Endothelial cell of umbilical vein (primary cell): Measurements from ENCODE around the gene STX8. TPM values are rescaled to one million over a fixed set of nuclear protein-coding genes. Genes with fewer than 3 reads are reported as not detected.

Source experiments
- BruUV-seq: library from RNA; stranded (reverse); fragments of 400-500 nt; replicated peaks from 2 replicates; lab custom pipeline; 2021; lab: Mats Ljungman, UMichigan
- CTCF ChIA-PET: fragments of 300-600, 350-600 bp; sonication (Branson Sonifier 250); formaldehyde crosslinking; loops from one replicate; lab custom pipeline; 2021; ENCODE audit warnings: antibody characterized with exemption, inconsistent platforms; lab: Charles Lee
- POLR2A ChIA-PET: fragments of 300-600, 350-600 bp; sonication (Branson Sonifier 250); formaldehyde crosslinking; loops from one replicate; lab custom pipeline; 2021; ENCODE audit warnings: antibody characterized with exemption, inconsistent platforms; lab: Charles Lee
- DNase-seq: peaks from one replicate; pipeline ENCODE4 v3.0.0-alpha.2; 2011; ENCODE audit warnings: low read depth, low spot score
- FAIRE-seq: peaks from 2 replicates; lab custom pipeline; 2011; peaks lifted over from hg19 to GRCh38; lab: Jason Lieb, UNC
- H2AFZ ChIP-seq: 2 replicates; pipeline ENCODE4 v1.6.0; 2012; ENCODE audit warnings: low read depth, low read length, control low read depth, inconsistent platforms
- H3K27ac ChIP-seq: 2 replicates; pipeline ENCODE4 v1.5.1; 2011; ENCODE audit warnings: low read depth, mild to moderate bottlenecking, control low read depth, low read length, moderate library complexity; ENCODE audit not compliant: insufficient read depth
- H3K27me3 ChIP-seq, 2 experiments: 2 replicates each; pipeline versions ENCODE4 v1.6.0 to v1.6.1; 2011; ENCODE audit warnings: low read length in 2 of 2, mixed read lengths in 1 of 2; ENCODE audit not compliant: control insufficient read depth in 2 of 2, insufficient read depth in 2 of 2
- H3K36me3 ChIP-seq, 2 experiments: 2 replicates in 1 of 2; 3 replicates in 1 of 2; pipeline ENCODE4 v1.5.1; 2011; ENCODE audit warnings: low read length in 2 of 2, mild to moderate bottlenecking in 1 of 2, moderate library complexity in 1 of 2; ENCODE audit not compliant: control insufficient read depth in 2 of 2, insufficient read depth in 2 of 2; ENCODE audit errors: extremely low read depth in 1 of 2
- H3K4me1 ChIP-seq: 3 replicates; pipeline ENCODE4 v1.5.1; 2011; ENCODE audit warnings: mild to moderate bottlenecking, low read length; ENCODE audit not compliant: control insufficient read depth, insufficient read depth; ENCODE audit errors: extremely low read depth
- H3K4me2 ChIP-seq: 2 replicates; pipeline ENCODE4 v1.6.1; 2011; ENCODE audit warnings: low read length, control low read depth, mixed read lengths; ENCODE audit not compliant: insufficient read depth
- H3K4me3 ChIP-seq, 3 experiments: fragments of 200-600 bp in 1 of 3; sonication (generic), shearing (Covaris generic) in 1 of 3; replicated peaks in 1 of 3; 2 replicates each; pipeline ENCODE4 v1.5.1; 2011 to 2016; ENCODE audit warnings: control low read depth in 3 of 3, low read length in 3 of 3, mild to moderate bottlenecking in 2 of 3, inconsistent platforms in 1 of 3, low read depth in 1 of 3, moderate library complexity in 1 of 3; ENCODE audit not compliant: insufficient read depth in 1 of 3
- H3K79me2 ChIP-seq: 2 replicates; pipeline ENCODE4 v1.6.0; 2012; ENCODE audit warnings: low read length, inconsistent platforms; ENCODE audit not compliant: control insufficient read depth, insufficient read depth
- H3K9ac ChIP-seq: replicated peaks from 2 replicates; pipeline ENCODE3; 2011; ENCODE audit warnings: low read length, control low read depth; ENCODE audit not compliant: insufficient read depth; ENCODE audit errors: extremely low read depth
- H3K9me1 ChIP-seq: replicated peaks from 3 replicates; pipeline ENCODE4 v1.6.0; 2011; ENCODE audit warnings: mild to moderate bottlenecking, low read length; ENCODE audit not compliant: control insufficient read depth, insufficient read depth; ENCODE audit errors: extremely low read depth
- H3K9me3 ChIP-seq: replicated peaks from 2 replicates; pipeline ENCODE4 v1.5.1; 2012; ENCODE audit warnings: low read length, inconsistent platforms; ENCODE audit not compliant: control insufficient read depth, insufficient read depth
- H4K20me1 ChIP-seq: replicated peaks from 2 replicates; pipeline ENCODE3; 2011; ENCODE audit warnings: mild to moderate bottlenecking, low read length; ENCODE audit not compliant: control insufficient read depth, insufficient read depth; ENCODE audit errors: extremely low read depth
- EZH2 ChIP-seq: IDR thresholded peaks from 2 replicates; pipeline ENCODE4 v1.6.1; 2012; ENCODE audit warnings: borderline replicate concordance, low read depth, mild to moderate bottlenecking, moderate library complexity, low read length, inconsistent platforms; ENCODE audit not compliant: severe bottlenecking
- FOS ChIP-seq: IDR thresholded peaks from 2 replicates; pipeline ENCODE4 v1.6.1; 2011; ENCODE audit warnings: mild to moderate bottlenecking, low read length, moderate library complexity, borderline replicate concordance; ENCODE audit not compliant: insufficient read depth
- GATA2 ChIP-seq: IDR thresholded peaks from 2 replicates; pipeline ENCODE4 v1.7.0; 2011; ENCODE audit warnings: low read depth, mild to moderate bottlenecking, moderate library complexity, mixed read lengths, low read length; ENCODE audit not compliant: insufficient read length, insufficient read depth
- JUN ChIP-seq: IDR thresholded peaks from 2 replicates; pipeline ENCODE4 v1.6.1; 2011; ENCODE audit warnings: borderline replicate concordance, low read depth; ENCODE audit not compliant: insufficient read length, insufficient read depth
- MAX ChIP-seq: IDR thresholded peaks from 2 replicates; pipeline ENCODE4 v1.6.1; 2011; ENCODE audit not compliant: insufficient read depth, insufficient read length
- MYC ChIP-seq: IDR thresholded peaks from one replicate; pipeline ENCODE4 v1.6.1; 2011; ENCODE audit warnings: mild to moderate bottlenecking, low read depth, low read length
- POLR2A ChIP-seq: IDR thresholded peaks from 2 replicates; pipeline ENCODE4 v1.6.1; 2012; ENCODE audit warnings: low read depth, mild to moderate bottlenecking, control low read depth, low read length
- POLR2AphosphoS5 ChIP-seq: IDR thresholded peaks from 2 replicates; pipeline ENCODE4 v1.6.1; 2012; ENCODE audit warnings: low read depth, mild to moderate bottlenecking, control low read depth, low read length, moderate library complexity; ENCODE audit not compliant: insufficient read depth
- dilution Hi-C: fragments of 300-500 bp; cut with MboI; formaldehyde crosslinking; loops from one replicate; pipeline ENCODE4 v1.15.0; 2019; ENCODE audit warnings: low sequenced_read_pairs; ENCODE audit not compliant: extremely low pct_ligation_motif_present
- intact Hi-C: fragments of 100-400 bp; cut with micrococcal nuclease; formaldehyde crosslinking; loops from one replicate; pipeline ENCODE4 v1.10.0; 2022
- polyA plus RNA-seq, 4 experiments: library from polyadenylated mRNA; depleted of rRNA in 3 of 4; stranded (reverse) in 3 of 4; unstranded in 1 of 4; fragments of >200 nt; gene quantifications; 2 replicates each; pipeline versions ENCODE4 v1.2.1 to v1.2.3, GENCODE V29; 2011 to 2012; ENCODE audit warnings: missing spikeins in 1 of 4
- total RNA-seq: library from RNA; stranded (reverse); gene quantifications from 2 replicates; pipeline ENCODE4 v1.2.3, GENCODE V29; 2021
- TF ChIP-seq, protein P1 (sequence below), 2 donors: IDR thresholded peaks; 1 replicate in 1 of 2; 2 replicates in 1 of 2; pipeline ENCODE4 v1.5.1; 2011; ENCODE audit warnings: low read length in 2 of 2, mild to moderate bottlenecking in 2 of 2, moderate library complexity in 2 of 2, control low read depth in 1 of 2, inconsistent platforms in 1 of 2, low read depth in 1 of 2; ENCODE audit not compliant: insufficient read depth in 1 of 2; ENCODE audit errors: extremely low read depth in 1 of 2

STX8 gene
- total and polyA plus RNA-seq, 2 donors (not counting 3 experiments of a cell fraction or from before 2014, with no cell fraction given), result 25.9 to 67.3 TPM

DNA sequence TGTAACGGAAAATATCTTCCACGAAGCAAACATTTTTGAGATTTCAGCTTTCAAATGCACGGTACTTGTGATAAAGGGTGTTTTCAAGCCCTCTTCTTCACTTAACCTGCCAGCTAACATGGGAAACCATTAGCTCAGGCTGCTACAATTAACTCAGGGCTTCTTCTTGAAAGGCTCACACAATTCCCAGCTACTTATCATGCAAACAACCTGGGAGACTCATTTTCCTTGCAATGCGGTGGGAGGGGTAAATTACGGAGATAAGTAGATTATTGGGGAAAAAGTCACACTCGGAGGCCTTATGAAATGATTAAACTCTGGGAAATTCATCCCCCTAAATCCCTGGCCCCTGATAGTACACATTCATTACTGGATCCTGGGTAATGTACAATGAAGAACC, 266.4 kb downstream of the STX8 start:
- BruUV-seq, result no TSS peak
- intact Hi-C loops, result no loop called here

More for the DNA sequence above, 266.4 kb downstream of the STX8 start:
- H3K36me3 ChIP-seq, result no peaks in the 10 kb centered on the region
- H3K4me1 ChIP-seq, result peaks cover 5% of the 10 kb centered on the region
- no peaks in the 10 kb centered on the region for H3K9me3 ChIP-seq
- FAIRE-seq, result no peak
- H3K9me1 ChIP-seq, result no peaks in the 10 kb centered on the region
- dilution Hi-C loops, result no loop called here
- no peak for DNase-seq
- H3K4me3 ChIP-seq, result no peak overlapping the region
- no peak overlapping the region for H3K27ac ChIP-seq
- no peaks in the 10 kb centered on the region for H3K79me2 ChIP-seq
- H3K4me2 ChIP-seq, result no peak overlapping the region
- H3K27me3 ChIP-seq, result no peaks in the 10 kb centered on the region
- H2AFZ ChIP-seq, result no peak overlapping the region
- ChIA-PET CTCF (no interaction called here), POLR2A (no interaction called here)
- TF ChIP-seq FOS (no peak), MAX (no peak), GATA2 (no peak), POLR2AphosphoS5 (no peak), JUN (no peak), MYC (no peak), EZH2 (no peak), POLR2A (no peak)
- TF ChIP-seq, protein P1, sequence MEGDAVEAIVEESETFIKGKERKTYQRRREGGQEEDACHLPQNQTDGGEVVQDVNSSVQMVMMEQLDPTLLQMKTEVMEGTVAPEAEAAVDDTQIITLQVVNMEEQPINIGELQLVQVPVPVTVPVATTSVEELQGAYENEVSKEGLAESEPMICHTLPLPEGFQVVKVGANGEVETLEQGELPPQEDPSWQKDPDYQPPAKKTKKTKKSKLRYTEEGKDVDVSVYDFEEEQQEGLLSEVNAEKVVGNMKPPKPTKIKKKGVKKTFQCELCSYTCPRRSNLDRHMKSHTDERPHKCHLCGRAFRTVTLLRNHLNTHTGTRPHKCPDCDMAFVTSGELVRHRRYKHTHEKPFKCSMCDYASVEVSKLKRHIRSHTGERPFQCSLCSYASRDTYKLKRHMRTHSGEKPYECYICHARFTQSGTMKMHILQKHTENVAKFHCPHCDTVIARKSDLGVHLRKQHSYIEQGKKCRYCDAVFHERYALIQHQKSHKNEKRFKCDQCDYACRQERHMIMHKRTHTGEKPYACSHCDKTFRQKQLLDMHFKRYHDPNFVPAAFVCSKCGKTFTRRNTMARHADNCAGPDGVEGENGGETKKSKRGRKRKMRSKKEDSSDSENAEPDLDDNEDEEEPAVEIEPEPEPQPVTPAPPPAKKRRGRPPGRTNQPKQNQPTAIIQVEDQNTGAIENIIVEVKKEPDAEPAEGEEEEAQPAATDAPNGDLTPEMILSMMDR (IDR thresholded peaks at IDR 0.05; ENCODE audit: extremely low read depth in 1 of 2, insufficient read depth in 1 of 2, low read depth in 1 of 2, low read length in 2 of 2), result no peak
- H3K9ac ChIP-seq, result no peak overlapping the region
- no peaks in the 10 kb centered on the region for H4K20me1 ChIP-seq
